Stomach (tissue), 9 donors: ENCODE data around the gene CLSTN1. TPM values are rescaled to one million over a fixed set of nuclear protein-coding genes. Genes with fewer than 3 reads are reported as not detected.

Source experiments
- DNase-seq, 2 donors: peaks; one replicate each; pipeline versions ENCODE4 v3.0.0 to v3.0.0-alpha.2; 2013 to 2019
- H3K27ac ChIP-seq, 5 donors: fragments of 200-600 bp in 4 of 5; sonication (generic) in 4 of 5; one replicate each; pipeline ENCODE4 v1.5.1; 2013 to 2019; ENCODE audit warnings: mild to moderate bottlenecking in 1 of 5, moderate library complexity in 1 of 5
- H3K27me3 ChIP-seq, 3 donors: fragments of 200-600 bp; sonication (generic); one replicate each; pipeline ENCODE4 v1.5.1; 2017 to 2019; ENCODE audit warnings: mixed run types in 1 of 3
- H3K36me3 ChIP-seq, 4 donors: fragments of 200-600 bp; sonication (generic); 1 replicate in 3 of 4; 2 replicates in 1 of 4; pipeline ENCODE4 v1.5.1; 2016 to 2019
- H3K4me1 ChIP-seq, 4 donors: fragments of 200-600 bp; sonication (generic); one replicate each; pipeline ENCODE4 v1.5.1; 2016 to 2019
- H3K4me3 ChIP-seq, 4 donors: fragments of 200-600 bp; sonication (generic) in 3 of 4; one replicate each; pipeline ENCODE4 v1.5.1; 2016 to 2019; ENCODE audit warnings: mild to moderate bottlenecking in 1 of 4
- H3K9me3 ChIP-seq, 4 donors: fragments of 200-600 bp; sonication (generic); one replicate each; pipeline ENCODE4 v1.5.1; 2016 to 2019
- CTCF ChIP-seq, 7 experiments: fragments of 450-650 bp in 4 of 7; fragments of 200-600 bp in 3 of 7; sonication (generic) in 3 of 7; IDR thresholded peaks; one replicate each; pipeline ENCODE4 v1.5.1; 2016 to 2019; ENCODE audit warnings: antibody characterized with exemption in 7 of 7, control low read depth in 2 of 7, mild to moderate bottlenecking in 1 of 7
- EP300 ChIP-seq: sonication (generic); formaldehyde crosslinking; IDR thresholded peaks from one replicate; pipeline ENCODE4 v1.6.1; 2017; ENCODE audit warnings: antibody characterized with exemption
- POLR2A ChIP-seq, 4 donors: fragments of 450-650 bp; IDR thresholded peaks; one replicate each; pipeline ENCODE4 v1.6.1; 2016; ENCODE audit warnings: antibody characterized with exemption in 4 of 4, control low read depth in 2 of 4, mild to moderate bottlenecking in 1 of 4, moderate library complexity in 1 of 4
- POLR2AphosphoS5 ChIP-seq, 3 donors: sonication (generic); formaldehyde crosslinking; IDR thresholded peaks; one replicate each; pipeline ENCODE4 v1.6.1; 2016; ENCODE audit warnings: antibody characterized with exemption in 3 of 3
- WGBS, 5 donors: extraction: QIAGEN DNeasy Blood & Tissue Kit in 3 of 5; methylation state at CpG; one replicate each; pipeline versions ENCODE4 v1.1.5 to v1.1.7; 2013 to 2018; 5-methylcytosine and 5-hydroxymethylcytosine counted together
- intact Hi-C: fragments of 100-400 bp; cut with DNase I; formaldehyde crosslinking; loops from one replicate; pipeline ENCODE4 v1.15.1; 2023; ENCODE audit warnings: low total_unique reads
- polyA plus RNA-seq, 3 donors: library from polyadenylated mRNA; stranded (reverse); fragments of 200-250 nt; gene quantifications; one replicate each; pipeline ENCODE4 v1.2.3, GENCODE V29; 2013
- total RNA-seq, 5 donors: library from RNA; depleted of rRNA; stranded (reverse); fragments of >200 nt; gene quantifications; one replicate each; pipeline versions ENCODE4 v1.1.0 to v1.2.3, GENCODE V29; 2014 to 2016
- donor health status: healthy with polysubstance abuse.
- donor health status: Bipolar disorder and iron deficiency.
- donor health status: healthy.

Gene CLSTN1
- total and polyA plus RNA-seq, 8 donors: 10.5 to 156 (median 30.9) TPM

GRCh38 chr1:9687120-9687873 is 136.5 kb downstream of the CLSTN1 start:
- WGBS, 5 donors: 0 to 4% (median 1%) methylated on average over 19 to 42 of the region's 42 CpGs
- Histone ChIP-seq H3K27me3 (no peaks in the 10 kb centered on the region), H3K27ac (peak overlapping the region in 4 of 5 donors; percentile 32 to 61 (median 56)), H3K4me1 (peaks cover 33 to 63% (median 38%) of the 10 kb centered on the region in 4 donors), H3K9me3 (no peaks in the 10 kb centered on the region), H3K4me3 (peak overlapping the region; percentile 49 to 94 (median 78)), H3K36me3 (peaks cover 0 to 5% (median 0%) of the 10 kb centered on the region in 4 donors)
- peak; percentile 60 to 84 for DNase-seq
- TF ChIP-seq EP300: no peak
- peak in 1 of 3 donors; percentile 10 for TF ChIP-seq POLR2AphosphoS5 (IDR thresholded peaks at IDR 0.05)
- intact Hi-C loops: no loop called here

- intact Hi-C loops: no loop called here
- Histone ChIP-seq H3K4me1 (peaks cover 24 to 44% (median 29%) of the 10 kb centered on the region in 4 donors), H3K9me3 (no peaks in the 10 kb centered on the region), H3K27ac (no peak overlapping the region), H3K27me3 (no peaks in the 10 kb centered on the region), H3K36me3 (no peaks in the 10 kb centered on the region), H3K4me3 (no peak overlapping the region)
- no peak for DNase-seq
- WGBS, 5 donors: 92 to 100% (median 94%) methylated on average over 1 of the region's 1 CpG
- no peak for TF ChIP-seq POLR2AphosphoS5 (IDR thresholded peaks at IDR 0.05)
- no peak for TF ChIP-seq EP300
- TF ChIP-seq POLR2A (IDR thresholded peaks at IDR 0.05): no peak
- no peak for TF ChIP-seq CTCF (IDR thresholded peaks at IDR 0.05)
Observed at GRCh38 chr1:9684801-9685200, 139.0 kb downstream of the CLSTN1 start.

DNA sequence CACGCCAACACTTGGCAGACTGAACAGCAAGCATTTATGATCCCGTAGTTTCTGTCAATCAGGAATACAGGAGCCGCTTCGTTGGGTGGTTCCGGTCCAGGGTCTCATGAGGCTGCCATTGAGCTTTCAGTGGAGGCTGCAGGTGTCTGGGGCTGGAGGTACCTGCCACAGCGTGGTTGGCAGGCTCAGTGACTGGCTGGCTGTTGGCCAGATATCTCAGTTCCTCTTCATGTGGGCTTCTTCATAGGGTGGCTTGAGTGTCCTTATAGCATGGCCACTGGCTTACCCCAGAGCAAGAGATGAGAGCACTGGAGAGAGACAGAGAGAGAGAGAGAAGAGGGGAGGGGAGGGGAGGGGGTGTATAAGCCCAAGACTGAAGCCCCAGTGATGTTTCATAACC is 142.9 kb downstream of the CLSTN1 start:
- no peaks in the 10 kb centered on the region for H3K36me3 ChIP-seq
- TF ChIP-seq POLR2AphosphoS5 (IDR thresholded peaks at IDR 0.05) (no peak), CTCF (IDR thresholded peaks at IDR 0.05) (no peak), EP300 (no peak), POLR2A (IDR thresholded peaks at IDR 0.05) (no peak)
- H3K4me3 ChIP-seq: no peak overlapping the region
- 82 to 92% (median 91%) methylated on average over 6 of the region's 6 CpGs for WGBS, 5 donors
- no peaks in the 10 kb centered on the region for H3K9me3 ChIP-seq
- H3K27ac ChIP-seq: no peak overlapping the region
- H3K4me1 ChIP-seq: peaks cover 0 to 7% (median 0%) of the 10 kb centered on the region in 4 donors
- intact Hi-C loops: no loop called here
- no peaks in the 10 kb centered on the region for H3K27me3 ChIP-seq
- no peak for DNase-seq

GRCh38 chr1:9680091-9680490 is 143.7 kb downstream of the CLSTN1 start:
- H3K4me3 ChIP-seq: no peak overlapping the region
- TF ChIP-seq CTCF (IDR thresholded peaks at IDR 0.05): no peak
- TF ChIP-seq POLR2AphosphoS5 (IDR thresholded peaks at IDR 0.05): no peak
- no peak for TF ChIP-seq POLR2A (IDR thresholded peaks at IDR 0.05)
- TF ChIP-seq EP300: no peak
- no peaks in the 10 kb centered on the region for H3K4me1 ChIP-seq
- intact Hi-C loops: no loop called here
- WGBS, 5 donors: 86 to 95% (median 92%) methylated on average over 2 of the region's 2 CpGs
- no peaks in the 10 kb centered on the region for H3K27me3 ChIP-seq
- H3K9me3 ChIP-seq: no peaks in the 10 kb centered on the region
- H3K27ac ChIP-seq: no peak overlapping the region
- no peak for DNase-seq
- no peaks in the 10 kb centered on the region for H3K36me3 ChIP-seq

Other genes starting within 250 kb of the CLSTN1 start
- 1 to 10 TPM; 3.1 to 7.6 (median 6.4) TPM for gene TMEM201, start 235.1 kb downstream of the CLSTN1 start, total RNA-seq
- gene TMEM201, start 235.1 kb downstream of the CLSTN1 start, polyA plus RNA-seq: 1 to 10 TPM in 2 of 3 donors, under 1 TPM in 1; 0.61 to 3.6 (median 2.1) TPM
- 10 to 100 TPM in 2 of 5 donors, 1 to 10 TPM in 3; 5.1 to 74.1 (median 7.8) TPM for gene PIK3CD, start 172.2 kb downstream of the CLSTN1 start, total RNA-seq
- gene PIK3CD, start 172.2 kb downstream of the CLSTN1 start, polyA plus RNA-seq: 1 to 10 TPM; 2.8 to 5.0 (median 2.9) TPM
- 10 to 100 TPM; 12.3 to 49.8 (median 34.2) TPM for gene CTNNBIP1, start 86.3 kb upstream of the CLSTN1 start, total RNA-seq
- 10 to 100 TPM; 17.2 to 38.5 (median 36.1) TPM for gene CTNNBIP1, start 86.3 kb upstream of the CLSTN1 start, polyA plus RNA-seq
- 10 to 100 TPM in 3 of 5 donors, 1 to 10 TPM in 2; 1.8 to 32.5 (median 10.7) TPM for gene LZIC, start 119.4 kb upstream of the CLSTN1 start, total RNA-seq
- 10 to 100 TPM; 11.7 to 21.7 (median 18.7) TPM for gene LZIC, start 119.4 kb upstream of the CLSTN1 start, polyA plus RNA-seq
- gene NMNAT1, start 119.5 kb upstream of the CLSTN1 start, total RNA-seq: 10 to 100 TPM in 3 of 5 donors, 1 to 10 TPM in 2; 8.5 to 18.8 (median 10.6) TPM
- 1 to 10 TPM; 3.1 to 4.7 (median 4.7) TPM for gene NMNAT1, start 119.5 kb upstream of the CLSTN1 start, polyA plus RNA-seq
- gene RBP7, start 173.3 kb upstream of the CLSTN1 start, total RNA-seq: 1 to 10 TPM in 2 of 5 donors, not detected in 3; 3.5 to 6.2 TPM
- 10 to 100 TPM; 16.1 to 24.8 (median 18.8) TPM for gene RBP7, start 173.3 kb upstream of the CLSTN1 start, polyA plus RNA-seq
- gene UBE4B, start 209.0 kb upstream of the CLSTN1 start, total RNA-seq: 10 to 100 TPM; 37.1 to 82.9 (median 42.6) TPM
- 10 to 100 TPM; 13.3 to 17.1 (median 15.6) TPM for gene UBE4B, start 209.0 kb upstream of the CLSTN1 start, polyA plus RNA-seq